ENCODE data around the gene LAMC3. TPM values are rescaled to one million over a fixed set of nuclear protein-coding genes. Genes with fewer than 3 reads are reported as not detected.

LAMC3 gene
- polyA plus RNA-seq, 1 of the 3 experiments (the other 2 are of a cell fraction) = 0.07 TPM

DNA sequence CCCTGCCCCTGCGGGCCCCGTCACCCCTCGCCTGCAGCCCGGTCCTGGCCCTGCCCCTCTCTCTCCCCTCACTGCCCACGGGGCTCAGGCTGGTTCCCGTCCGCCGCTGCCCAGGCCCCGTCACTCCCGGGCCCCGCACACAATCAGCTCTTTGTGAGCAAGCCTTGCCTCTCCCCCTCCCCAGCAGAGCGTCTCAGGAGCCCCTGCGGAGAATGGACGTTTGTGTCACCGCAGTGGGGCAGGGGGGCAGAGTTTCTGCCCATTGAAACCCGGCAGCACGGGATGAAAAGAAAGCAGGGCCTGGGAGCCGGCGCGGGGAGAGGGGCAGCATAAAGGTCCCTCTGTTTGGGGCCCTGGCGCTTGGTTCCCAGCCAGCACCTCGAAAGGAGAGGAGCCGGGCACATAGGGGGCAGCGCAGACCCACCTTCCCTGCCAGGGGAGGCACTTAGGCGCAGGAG is 102.9 kb downstream of the LAMC3 start:
- H2AFZ ChIP-seq (ENCODE audit: low read depth) = no peak overlapping the region
- no peaks in the 10 kb centered on the region for H4K20me1 ChIP-seq (ENCODE audit: insufficient read depth)
- no peak overlapping the region for H3K4me3 ChIP-seq (ENCODE audit: low read depth in 2 of 2, low read length in 1 of 2)
- H3K79me2 ChIP-seq (ENCODE audit: insufficient read depth) = no peaks in the 10 kb centered on the region
- H3K4me1 ChIP-seq (ENCODE audit: control insufficient read depth in 1 of 2, insufficient read depth in 2 of 2, low read depth in 1 of 2, low read length in 1 of 2) = no peaks in the 10 kb centered on the region
- TF ChIP-seq RXRA (IDR thresholded peaks at IDR 0.05; ENCODE audit: borderline replicate concordance, low read depth) (no peak), GABPA (IDR thresholded peaks at IDR 0.05; ENCODE audit: low read depth) (no peak), FOXJ3 (CRISPR knock-in tag; IDR thresholded peaks at IDR 0.05) (no peak), FOXM1 (IDR thresholded peaks at IDR 0.05; ENCODE audit: low read depth) (no peak)
- H3K4me2 ChIP-seq = no peak overlapping the region
- WGBS (ENCODE audit: low lambda C conversion rate) = 85% methylated on average over 21 of the region's 25 CpGs
- H3K9me3 ChIP-seq = no peaks in the 10 kb centered on the region
- POLR2A ChIA-PET = no interaction called here
- H3K27me3 ChIP-seq (ENCODE audit: insufficient read depth) = no peaks in the 10 kb centered on the region
- H3K27ac ChIP-seq (ENCODE audit: low read depth in 2 of 2, low read length in 1 of 2) = no peak overlapping the region
- no peaks in the 10 kb centered on the region for H3K36me3 ChIP-seq (replicated peaks in 1 of 2; ENCODE audit: control insufficient read depth in 1 of 2, insufficient read depth in 2 of 2, low read length in 1 of 2)
- no peak for DNase-seq
- CTCF ChIA-PET = interaction anchor here (1.2 kb wide), 1 partner anchor 51 kb away, joined by 3 read pairs; no protein-coding TSS in a partner anchor
- H3F3A ChIP-seq (replicated peaks; ENCODE audit: insufficient read depth) = no peaks in the 10 kb centered on the region
- no peaks in the 10 kb centered on the region for H3K9me2 ChIP-seq
- no peak overlapping the region for H3K9ac ChIP-seq

DNA sequence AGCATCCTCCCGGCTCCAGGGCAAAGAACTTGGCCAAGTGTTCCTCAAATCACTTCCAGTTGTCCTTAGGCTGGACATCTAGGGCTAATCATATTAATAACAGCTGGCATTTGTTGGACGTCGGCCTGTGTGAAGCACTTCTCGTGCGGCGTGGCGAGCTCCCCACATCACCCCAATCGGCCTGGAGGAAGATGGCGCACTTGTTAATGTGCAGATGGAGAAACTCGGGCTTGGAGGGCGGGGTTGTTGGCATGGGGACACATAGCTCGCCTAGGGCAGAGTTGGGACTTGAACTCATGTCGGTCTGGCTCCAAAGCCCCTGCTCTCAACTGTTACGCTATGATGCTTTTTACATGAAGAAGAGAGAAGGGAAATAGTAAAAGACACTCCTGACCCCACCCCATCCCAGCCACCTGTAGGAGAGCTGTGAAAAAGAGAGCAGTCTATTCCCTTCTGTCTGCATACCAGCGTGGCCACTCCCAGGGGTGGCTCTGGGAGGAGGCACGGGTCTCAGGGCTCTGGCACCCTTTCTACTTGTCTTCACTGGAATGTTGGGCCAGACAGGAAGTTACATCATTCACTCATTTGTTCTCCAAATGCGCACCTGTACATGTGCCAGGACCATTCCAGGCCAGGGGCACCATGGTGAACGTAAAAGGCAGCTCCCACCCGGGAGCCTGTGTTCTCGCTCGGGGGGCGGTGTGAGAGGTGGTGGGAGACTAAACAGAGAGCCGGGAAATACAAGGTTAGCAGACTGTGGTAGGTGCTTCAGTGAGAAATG is 103.6 kb downstream of the LAMC3 start:
- no peak for DNase-seq
- H3K9ac ChIP-seq = no peak overlapping the region
- CTCF ChIA-PET = interaction anchor here (1.9 to 2.0 kb wide), 2 partner anchors 12 to 55 kb away, joined by 5 to 6 read pairs; partner anchors contain the start of gene NUP214
- H3K9me2 ChIP-seq = no peaks in the 10 kb centered on the region
- H3K9me3 ChIP-seq = no peaks in the 10 kb centered on the region
- no peak for TF ChIP-seq NRF1 (IDR thresholded peaks at IDR 0.05; ENCODE audit: low read depth, low read length)
- no peak overlapping the region for H2AFZ ChIP-seq (ENCODE audit: low read depth)
- 81% methylated on average over 18 of the region's 23 CpGs for WGBS (ENCODE audit: low lambda C conversion rate)
- H3K4me1 ChIP-seq (ENCODE audit: control insufficient read depth in 1 of 2, insufficient read depth in 2 of 2, low read depth in 1 of 2, low read length in 1 of 2) = no peaks in the 10 kb centered on the region; a peak in 1 of 4 replicates
- no peaks in the 10 kb centered on the region for H3F3A ChIP-seq (replicated peaks; ENCODE audit: insufficient read depth)
- no peaks in the 10 kb centered on the region for H3K79me2 ChIP-seq (ENCODE audit: insufficient read depth)
- no peak overlapping the region for H3K27ac ChIP-seq (ENCODE audit: low read depth in 2 of 2, low read length in 1 of 2)
- no peaks in the 10 kb centered on the region for H3K27me3 ChIP-seq (ENCODE audit: insufficient read depth)
- POLR2A ChIA-PET = interaction anchor here (0.7 kb wide), 1 partner anchor 12 kb away, joined by 4 read pairs; no protein-coding TSS in a partner anchor
- no peak overlapping the region for H3K4me3 ChIP-seq (ENCODE audit: low read depth in 2 of 2, low read length in 1 of 2)
- no peak overlapping the region for H3K4me2 ChIP-seq
- H4K20me1 ChIP-seq (ENCODE audit: insufficient read depth) = no peaks in the 10 kb centered on the region
- H3K36me3 ChIP-seq (replicated peaks in 1 of 2; ENCODE audit: control insufficient read depth in 1 of 2, insufficient read depth in 2 of 2, low read length in 1 of 2) = no peaks in the 10 kb centered on the region

DNA sequence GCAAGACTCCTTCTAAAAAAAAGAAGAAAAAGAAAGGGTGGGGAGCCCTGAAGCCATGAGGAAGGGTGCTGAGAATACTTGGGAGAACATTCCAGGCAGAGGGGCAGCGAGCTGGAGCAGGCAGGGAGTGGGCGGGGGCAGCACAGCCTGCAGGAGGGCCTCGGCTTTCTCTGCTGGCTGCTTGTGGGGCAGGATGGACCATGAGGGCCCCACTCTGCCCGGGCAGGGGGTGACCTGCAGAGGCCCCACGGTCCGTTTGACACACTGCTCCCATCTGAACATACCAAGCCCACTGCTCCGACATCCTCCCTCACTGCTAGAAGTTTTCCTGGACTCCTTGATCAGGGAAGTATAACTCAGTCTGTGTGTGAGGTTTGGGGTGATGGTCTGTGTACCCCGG is 104.7 kb downstream of the LAMC3 start:
- no peaks in the 10 kb centered on the region for H3K36me3 ChIP-seq (replicated peaks in 1 of 2; ENCODE audit: control insufficient read depth in 1 of 2, insufficient read depth in 2 of 2, low read length in 1 of 2)
- H3K79me2 ChIP-seq (ENCODE audit: insufficient read depth) = no peaks in the 10 kb centered on the region
- no peaks in the 10 kb centered on the region for H3K9me3 ChIP-seq
- H3F3A ChIP-seq (replicated peaks; ENCODE audit: insufficient read depth) = no peaks in the 10 kb centered on the region
- no peak overlapping the region for H3K9ac ChIP-seq
- H3K27me3 ChIP-seq (ENCODE audit: insufficient read depth) = no peaks in the 10 kb centered on the region
- H4K20me1 ChIP-seq (ENCODE audit: insufficient read depth) = no peaks in the 10 kb centered on the region
- no peaks in the 10 kb centered on the region; a peak in 1 of 4 replicates for H3K4me1 ChIP-seq (ENCODE audit: control insufficient read depth in 1 of 2, insufficient read depth in 2 of 2, low read depth in 1 of 2, low read length in 1 of 2)
- no peak overlapping the region for H3K4me3 ChIP-seq (ENCODE audit: low read depth in 2 of 2, low read length in 1 of 2)
- H3K9me2 ChIP-seq = no peaks in the 10 kb centered on the region
- POLR2A ChIA-PET = no interaction called here
- 90% methylated on average over 5 of the region's 8 CpGs for WGBS (ENCODE audit: low lambda C conversion rate)
- DNase-seq = no peak
- CTCF ChIA-PET = interaction anchor here (1.1 to 2.0 kb wide), 3 partner anchors 11 to 67 kb away, joined by 3 to 6 read pairs (median 5); partner anchors contain the start of gene NUP214
- H2AFZ ChIP-seq (ENCODE audit: low read depth) = no peak overlapping the region
- no peak overlapping the region for H3K27ac ChIP-seq (ENCODE audit: low read depth in 2 of 2, low read length in 1 of 2)
- no peak overlapping the region for H3K4me2 ChIP-seq
- TF ChIP-seq RAD21 (IDR thresholded peaks at IDR 0.05; ENCODE audit: low read length) = no peak
- no peak for TF ChIP-seq GABPA (IDR thresholded peaks at IDR 0.05; ENCODE audit: low read depth)
- no peak for TF ChIP-seq YY1 (IDR thresholded peaks at IDR 0.05; ENCODE audit: low read depth)
- TF ChIP-seq SIN3A (IDR thresholded peaks at IDR 0.05; ENCODE audit: borderline replicate concordance, low read depth, low read length) = no peak
- no peak for TF ChIP-seq FOXM1 (IDR thresholded peaks at IDR 0.05; ENCODE audit: low read depth)
- TF ChIP-seq EP300 (IDR thresholded peaks at IDR 0.05; ENCODE audit: borderline replicate concordance in 1 of 2, low read depth in 1 of 2, low read length in 1 of 2) = no peak
- no peak for TF ChIP-seq EZH2phosphoT487 (IDR thresholded peaks at IDR 0.05; ENCODE audit: borderline replicate concordance, low read depth)
- TF ChIP-seq, protein P1, sequence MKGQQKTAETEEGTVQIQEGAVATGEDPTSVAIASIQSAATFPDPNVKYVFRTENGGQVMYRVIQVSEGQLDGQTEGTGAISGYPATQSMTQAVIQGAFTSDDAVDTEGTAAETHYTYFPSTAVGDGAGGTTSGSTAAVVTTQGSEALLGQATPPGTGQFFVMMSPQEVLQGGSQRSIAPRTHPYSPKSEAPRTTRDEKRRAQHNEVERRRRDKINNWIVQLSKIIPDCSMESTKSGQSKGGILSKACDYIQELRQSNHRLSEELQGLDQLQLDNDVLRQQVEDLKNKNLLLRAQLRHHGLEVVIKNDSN (IDR thresholded peaks at IDR 0.05; ENCODE audit: borderline replicate concordance, low read depth) = no peak
- TF ChIP-seq, protein P2, sequence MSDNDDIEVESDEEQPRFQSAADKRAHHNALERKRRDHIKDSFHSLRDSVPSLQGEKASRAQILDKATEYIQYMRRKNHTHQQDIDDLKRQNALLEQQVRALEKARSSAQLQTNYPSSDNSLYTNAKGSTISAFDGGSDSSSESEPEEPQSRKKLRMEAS (IDR thresholded peaks at IDR 0.05; ENCODE audit: low read depth) = no peak
- TF ChIP-seq, protein P3, sequence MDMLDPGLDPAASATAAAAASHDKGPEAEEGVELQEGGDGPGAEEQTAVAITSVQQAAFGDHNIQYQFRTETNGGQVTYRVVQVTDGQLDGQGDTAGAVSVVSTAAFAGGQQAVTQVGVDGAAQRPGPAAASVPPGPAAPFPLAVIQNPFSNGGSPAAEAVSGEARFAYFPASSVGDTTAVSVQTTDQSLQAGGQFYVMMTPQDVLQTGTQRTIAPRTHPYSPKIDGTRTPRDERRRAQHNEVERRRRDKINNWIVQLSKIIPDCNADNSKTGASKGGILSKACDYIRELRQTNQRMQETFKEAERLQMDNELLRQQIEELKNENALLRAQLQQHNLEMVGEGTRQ (IDR thresholded peaks at IDR 0.05; ENCODE audit: borderline replicate concordance, low read depth, low read length) = no peak
- TF ChIP-seq FOSL2 (IDR thresholded peaks at IDR 0.05; ENCODE audit: borderline replicate concordance, low read depth) = no peak
- TF ChIP-seq, protein P4, sequence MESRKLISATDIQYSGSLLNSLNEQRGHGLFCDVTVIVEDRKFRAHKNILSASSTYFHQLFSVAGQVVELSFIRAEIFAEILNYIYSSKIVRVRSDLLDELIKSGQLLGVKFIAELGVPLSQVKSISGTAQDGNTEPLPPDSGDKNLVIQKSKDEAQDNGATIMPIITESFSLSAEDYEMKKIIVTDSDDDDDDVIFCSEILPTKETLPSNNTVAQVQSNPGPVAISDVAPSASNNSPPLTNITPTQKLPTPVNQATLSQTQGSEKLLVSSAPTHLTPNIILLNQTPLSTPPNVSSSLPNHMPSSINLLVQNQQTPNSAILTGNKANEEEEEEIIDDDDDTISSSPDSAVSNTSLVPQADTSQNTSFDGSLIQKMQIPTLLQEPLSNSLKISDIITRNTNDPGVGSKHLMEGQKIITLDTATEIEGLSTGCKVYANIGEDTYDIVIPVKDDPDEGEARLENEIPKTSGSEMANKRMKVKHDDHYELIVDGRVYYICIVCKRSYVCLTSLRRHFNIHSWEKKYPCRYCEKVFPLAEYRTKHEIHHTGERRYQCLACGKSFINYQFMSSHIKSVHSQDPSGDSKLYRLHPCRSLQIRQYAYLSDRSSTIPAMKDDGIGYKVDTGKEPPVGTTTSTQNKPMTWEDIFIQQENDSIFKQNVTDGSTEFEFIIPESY (IDR thresholded peaks at IDR 0.05; ENCODE audit: borderline replicate concordance, low read depth) = no peak
- TF ChIP-seq NRF1 (IDR thresholded peaks at IDR 0.05; ENCODE audit: low read depth, low read length) = no peak
- no peak for TF ChIP-seq RXRA (IDR thresholded peaks at IDR 0.05; ENCODE audit: borderline replicate concordance, low read depth)
- TF ChIP-seq TAF1 (IDR thresholded peaks at IDR 0.05; ENCODE audit: borderline replicate concordance, low read depth, low read length) = no peak

All from SK-N-SH (cell line).